HG03175 (cell line): ENCODE results near the gene TMEM255A.

Source experiments
- ATAC-seq: cut with Tn5 transposase; IDR thresholded peaks from one replicate; pipeline ENCODE4 v1.9.1; 2021; ENCODE audit warnings: mild to moderate bottlenecking, moderate library complexity; ENCODE audit not compliant: unreplicated experiment

TMEM255A gene

GRCh38 chrX:120308959-120309872, 2.0 kb downstream of the TMEM255A start:
- peak; percentile 96 for ATAC-seq

GRCh38 chrX:120308558-120308957, 2.7 kb downstream of the TMEM255A start:
- ATAC-seq = no peak

GRCh38 chrX:120306630-120307029, 4.6 kb downstream of the TMEM255A start:
- ATAC-seq = no peak

GRCh38 chrX:120305531-120306141, 5.6 kb downstream of the TMEM255A start:
- ATAC-seq = no peak

GRCh38 chrX:120304256-120304655, 7.0 kb downstream of the TMEM255A start:
- no peak for ATAC-seq

- ATAC-seq = peak; percentile 96
Measured at GRCh38 chrX:120302434-120302833, 8.8 kb downstream of the TMEM255A start.

- ATAC-seq = peak; percentile 17
Measured at GRCh38 chrX:120301960-120302359, 9.3 kb downstream of the TMEM255A start.

- no peak for ATAC-seq
Measured at GRCh38 chrX:120301497-120301896, 9.8 kb downstream of the TMEM255A start.

GRCh38 chrX:120299928-120300327, 11.3 kb downstream of the TMEM255A start:
- no peak for ATAC-seq

- ATAC-seq = no peak
Measured at GRCh38 chrX:120297923-120298322, 13.3 kb downstream of the TMEM255A start.

GRCh38 chrX:120294651-120295050, 16.6 kb downstream of the TMEM255A start:
- ATAC-seq = no peak

- ATAC-seq = no peak
Measured at GRCh38 chrX:120293015-120293414, 18.2 kb downstream of the TMEM255A start.

- no peak for ATAC-seq
Measured at GRCh38 chrX:120291211-120291610, 20.1 kb downstream of the TMEM255A start.

GRCh38 chrX:120290107-120290506, 21.2 kb downstream of the TMEM255A start:
- ATAC-seq = no peak

- ATAC-seq = peak; percentile 70
Measured at GRCh38 chrX:120287513-120288112, 23.6 kb downstream of the TMEM255A start.

GRCh38 chrX:120286733-120287512, 24.3 kb downstream of the TMEM255A start:
- peak; percentile 55 for ATAC-seq

- no peak for ATAC-seq
Measured at GRCh38 chrX:120282697-120283096, 28.6 kb downstream of the TMEM255A start.

- no peak for ATAC-seq
Measured at GRCh38 chrX:120281761-120282160, 29.5 kb downstream of the TMEM255A start.

GRCh38 chrX:120281021-120281624, 30.1 kb downstream of the TMEM255A start:
- no peak for ATAC-seq

GRCh38 chrX:120274958-120275357, 36.3 kb downstream of the TMEM255A start:
- no peak for ATAC-seq

GRCh38 chrX:120274145-120274544, 37.1 kb downstream of the TMEM255A start:
- ATAC-seq = no peak
